ENCODE results near the gene LHFPL2.

- TF ChIP-seq CTCF (IDR thresholded peaks at IDR 0.05 in 2 of 3, conservative IDR thresholded peaks at IDR 0.05 in 1 of 3; ENCODE audit: borderline replicate concordance in 1 of 3, insufficient read depth in 1 of 3, low read depth in 2 of 3, low read length in 2 of 3) (no peak), EZH2 (IDR thresholded peaks at IDR 0.05) (no peak), REST (IDR thresholded peaks at IDR 0.05; ENCODE audit: low read depth) (no peak), POLR2A (IDR thresholded peaks at IDR 0.05; ENCODE audit: borderline replicate concordance, extremely low read depth, insufficient read depth, insufficient read length) (no peak)
Observed at GRCh38 chr5:78605611-78606010, 43.0 kb downstream of the LHFPL2 start.
